H9 (cell line): ENCODE results near the gene PPOX. TPM values are rescaled to one million over a fixed set of nuclear protein-coding genes. Genes with fewer than 3 reads are reported as not detected.

Source experiments
- DNase-seq: peaks from one replicate; pipeline ENCODE4 v3.0.0-alpha.2; 2017
- H2AFZ ChIP-seq: one replicate; pipeline ENCODE4 v1.6.1; 2013; ENCODE audit warnings: mild to moderate bottlenecking, low read length, control low read depth, moderate library complexity
- H2AK5ac ChIP-seq: 2 replicates; pipeline ENCODE4 v1.6.1; 2013; ENCODE audit warnings: low read length, control low read depth, mixed read lengths; ENCODE audit not compliant: insufficient read length
- H2BK120ac ChIP-seq: one replicate; pipeline ENCODE4 v1.6.1; 2013; ENCODE audit warnings: low read depth, mild to moderate bottlenecking, low read length, control low read depth, inconsistent platforms; ENCODE audit not compliant: poor library complexity, severe bottlenecking
- H2BK12ac ChIP-seq: 2 replicates; pipeline ENCODE4 v1.6.1; 2013; ENCODE audit warnings: low read length, control low read depth, mixed read lengths, low read depth; ENCODE audit not compliant: insufficient read length
- H2BK15ac ChIP-seq: 2 replicates; pipeline ENCODE4 v1.6.1; 2013; ENCODE audit warnings: low read depth, low read length, control low read depth
- H2BK20ac ChIP-seq: one replicate; pipeline ENCODE4 v1.6.1; 2013; ENCODE audit warnings: low read depth, mild to moderate bottlenecking, low read length, control low read depth, inconsistent platforms; ENCODE audit not compliant: poor library complexity, severe bottlenecking
- H2BK5ac ChIP-seq: 2 replicates; pipeline ENCODE4 v1.6.1; 2013; ENCODE audit warnings: low read length, control low read depth, mixed read lengths; ENCODE audit not compliant: insufficient read length
- H3K14ac ChIP-seq: 2 replicates; pipeline ENCODE4 v1.6.1; 2013; ENCODE audit warnings: low read length, control low read depth; ENCODE audit not compliant: insufficient read depth
- H3K18ac ChIP-seq: 2 replicates; pipeline ENCODE4 v1.6.1; 2013; ENCODE audit warnings: low read depth, mild to moderate bottlenecking, mixed read lengths, low read length, control low read depth; ENCODE audit not compliant: insufficient read length
- H3K23ac ChIP-seq: 2 replicates; pipeline ENCODE4 v1.6.1; 2013; ENCODE audit warnings: low read length, control low read depth, mixed read lengths, low read depth; ENCODE audit not compliant: insufficient read length
- H3K23me2 ChIP-seq: 2 replicates; pipeline ENCODE4 v1.6.1; 2013; ENCODE audit warnings: low read depth, mild to moderate bottlenecking, mixed read lengths, low read length, control low read depth; ENCODE audit not compliant: insufficient read length, poor library complexity, severe bottlenecking
- H3K27ac ChIP-seq: 2 replicates; pipeline ENCODE4 v1.5.1; 2013; ENCODE audit warnings: low read length, control low read depth, mixed read lengths, low read depth; ENCODE audit not compliant: insufficient read length
- H3K27me3 ChIP-seq: 2 replicates; pipeline ENCODE4 v1.6.1; 2013; ENCODE audit warnings: low read length, control low read depth, inconsistent platforms; ENCODE audit not compliant: insufficient read depth
- H3K4ac ChIP-seq: 2 replicates; pipeline ENCODE4 v1.6.1; 2013; ENCODE audit warnings: low read depth, mild to moderate bottlenecking, control low read depth, inconsistent platforms, low read length, moderate library complexity
- H3K4me1 ChIP-seq: 2 replicates; pipeline ENCODE4 v1.6.1; 2013; ENCODE audit warnings: low read length, control low read depth, inconsistent platforms; ENCODE audit not compliant: insufficient read depth
- H3K4me2 ChIP-seq: 2 replicates; pipeline ENCODE4 v1.6.1; 2013; ENCODE audit warnings: low read length, control low read depth, mixed read lengths; ENCODE audit not compliant: insufficient read length, insufficient read depth
- H3K56ac ChIP-seq: 2 replicates; pipeline ENCODE4 v1.6.1; 2013; ENCODE audit warnings: low read depth, mild to moderate bottlenecking, mixed read lengths, low read length, control low read depth; ENCODE audit not compliant: insufficient read length
- H3K79me1 ChIP-seq: 2 replicates; pipeline ENCODE4 v1.6.1; 2013; ENCODE audit warnings: low read depth, mild to moderate bottlenecking, moderate library complexity, low read length, control low read depth, inconsistent platforms; ENCODE audit not compliant: insufficient read depth, poor library complexity, severe bottlenecking
- H3K79me2 ChIP-seq: 2 replicates; pipeline ENCODE4 v1.6.1; 2013; ENCODE audit warnings: low read length, control low read depth, inconsistent platforms; ENCODE audit not compliant: insufficient read depth
- H3K9ac ChIP-seq: 2 replicates; pipeline ENCODE4 v1.6.1; 2013; ENCODE audit warnings: low read length, control low read depth, mixed read lengths; ENCODE audit not compliant: insufficient read length; ENCODE audit errors: extremely low read depth
- H3K9me3 ChIP-seq: one replicate; pipeline ENCODE4 v1.6.1; 2013; ENCODE audit warnings: low read depth, low read length, inconsistent platforms; ENCODE audit not compliant: control insufficient read depth
- H3T11ph ChIP-seq: one replicate; pipeline ENCODE4 v1.6.1; 2013; ENCODE audit warnings: mild to moderate bottlenecking, low read length, control low read depth, inconsistent platforms
- H4K20me1 ChIP-seq: one replicate; pipeline ENCODE4 v1.6.1; 2013; ENCODE audit not compliant: control insufficient read depth, insufficient read length, insufficient read depth
- H4K5ac ChIP-seq: 2 replicates; pipeline ENCODE4 v1.6.1; 2013; ENCODE audit warnings: low read depth, mild to moderate bottlenecking, mixed read lengths, low read length, control low read depth; ENCODE audit not compliant: insufficient read length
- H4K8ac ChIP-seq: replicated peaks from 2 replicates; pipeline ENCODE4 v1.6.1; 2013; ENCODE audit warnings: low read length, control low read depth, mixed read lengths, low read depth; ENCODE audit not compliant: insufficient read length
- H4K91ac ChIP-seq: 2 replicates; pipeline ENCODE4 v1.6.1; 2013; ENCODE audit warnings: low read depth, mild to moderate bottlenecking, moderate library complexity, mixed read lengths, low read length, control low read depth; ENCODE audit not compliant: insufficient read length
- H3K27ac Mint-ChIP-seq, 3 experiments: 2 replicates in 2 of 3; 3 replicates in 1 of 3; pipeline ENCODE4 v1.8.0; 2020 to 2021; ENCODE audit warnings: mixed read lengths in 3 of 3, mild to moderate bottlenecking in 1 of 3, moderate library complexity in 1 of 3
- H3K27me3 Mint-ChIP-seq: 2 replicates; pipeline ENCODE4 v1.8.0; 2021; ENCODE audit warnings: low read depth, mild to moderate bottlenecking, moderate library complexity, mixed read lengths
- H3K36me3 Mint-ChIP-seq, 3 experiments: 2 replicates in 2 of 3; 3 replicates in 1 of 3; pipeline ENCODE4 v1.8.0; 2020 to 2021; ENCODE audit warnings: low read depth in 3 of 3, mixed read lengths in 3 of 3; ENCODE audit not compliant: insufficient read depth in 1 of 3
- H3K4me1 Mint-ChIP-seq, 2 experiments: 2 replicates each; pipeline ENCODE4 v1.8.0; 2020; ENCODE audit warnings: mixed read lengths in 2 of 2
- H3K4me3 Mint-ChIP-seq, 2 experiments: 2 replicates in 1 of 2; 3 replicates in 1 of 2; pipeline ENCODE4 v1.8.0; 2020 to 2021; ENCODE audit warnings: mild to moderate bottlenecking in 2 of 2, mixed read lengths in 2 of 2, moderate library complexity in 1 of 2
- H3K9me3 Mint-ChIP-seq, 2 experiments: 2 replicates in 1 of 2; 3 replicates in 1 of 2; pipeline ENCODE4 v1.8.0; 2020; ENCODE audit warnings: mild to moderate bottlenecking in 2 of 2, mixed read lengths in 2 of 2, moderate library complexity in 1 of 2
- WGBS: extraction: QIAGEN DNeasy Blood & Tissue Kit; methylation state at CpG from one replicate; pipeline ENCODE4 v1.1.7; 2013; ENCODE audit warnings: missing lambda C conversion rate, low lambda C conversion rate, mixed read lengths; ENCODE audit not compliant: insufficient read length; ENCODE audit errors: extremely low coverage; 5-methylcytosine and 5-hydroxymethylcytosine counted together
- total RNA-seq: library from RNA; stranded (reverse); gene quantifications from 2 replicates; pipeline ENCODE4 v1.2.1, GENCODE V29; 2021
- TF ChIP-seq, protein P1 (sequence below): fragments of 200-600 bp; sonication (generic); conservative IDR thresholded peaks from 3 replicates; pipeline ENCODE4 v1.8.0; 2021; ENCODE audit warnings: antibody characterized with exemption, mild to moderate bottlenecking

The PPOX gene
- total RNA-seq, 1 experiment from 2014 or later, result 39.8 TPM

DNA sequence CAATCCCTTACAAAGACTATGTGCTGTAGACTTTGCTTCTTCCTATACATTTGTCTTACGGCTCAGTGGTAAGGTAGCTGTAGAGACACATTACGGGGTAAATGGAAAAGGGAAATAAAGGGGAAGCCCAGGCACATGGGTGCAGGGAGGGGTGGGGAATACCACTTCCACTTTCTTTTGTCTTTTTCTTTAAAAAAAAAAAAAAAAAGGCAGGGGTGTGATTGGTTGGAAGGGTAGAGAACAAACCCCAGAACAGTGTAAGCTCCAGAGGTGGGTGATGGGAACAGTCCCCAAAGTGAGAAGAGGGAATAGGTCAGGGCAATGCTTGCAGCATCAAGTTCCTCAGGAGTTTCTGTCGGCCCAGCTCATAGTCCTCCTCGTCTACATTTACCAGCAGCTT lies 44.4 kb upstream of the PPOX start:
- TF ChIP-seq, protein P1, sequence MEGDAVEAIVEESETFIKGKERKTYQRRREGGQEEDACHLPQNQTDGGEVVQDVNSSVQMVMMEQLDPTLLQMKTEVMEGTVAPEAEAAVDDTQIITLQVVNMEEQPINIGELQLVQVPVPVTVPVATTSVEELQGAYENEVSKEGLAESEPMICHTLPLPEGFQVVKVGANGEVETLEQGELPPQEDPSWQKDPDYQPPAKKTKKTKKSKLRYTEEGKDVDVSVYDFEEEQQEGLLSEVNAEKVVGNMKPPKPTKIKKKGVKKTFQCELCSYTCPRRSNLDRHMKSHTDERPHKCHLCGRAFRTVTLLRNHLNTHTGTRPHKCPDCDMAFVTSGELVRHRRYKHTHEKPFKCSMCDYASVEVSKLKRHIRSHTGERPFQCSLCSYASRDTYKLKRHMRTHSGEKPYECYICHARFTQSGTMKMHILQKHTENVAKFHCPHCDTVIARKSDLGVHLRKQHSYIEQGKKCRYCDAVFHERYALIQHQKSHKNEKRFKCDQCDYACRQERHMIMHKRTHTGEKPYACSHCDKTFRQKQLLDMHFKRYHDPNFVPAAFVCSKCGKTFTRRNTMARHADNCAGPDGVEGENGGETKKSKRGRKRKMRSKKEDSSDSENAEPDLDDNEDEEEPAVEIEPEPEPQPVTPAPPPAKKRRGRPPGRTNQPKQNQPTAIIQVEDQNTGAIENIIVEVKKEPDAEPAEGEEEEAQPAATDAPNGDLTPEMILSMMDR, result no peak
- peaks cover 2% of the 10 kb centered on the region; the same call in 1 of the 2 replicates for H3K79me2 ChIP-seq

More for the DNA sequence above, 44.4 kb upstream of the PPOX start:
- Histone ChIP-seq H4K8ac (no peak overlapping the region), H3K27me3 (no peaks in the 10 kb centered on the region), H3K27ac (no peak overlapping the region), H4K5ac (no peak overlapping the region), H3K18ac (no peak overlapping the region), H2BK20ac (no peak overlapping the region), H3K23me2 (peaks cover 9% of the 10 kb centered on the region), H2BK12ac (no peak overlapping the region), H3K4me1 (peaks cover 5% of the 10 kb centered on the region; the same call in 1 of the 2 replicates), H3K9me3 (no peaks in the 10 kb centered on the region), H3K79me1 (no peaks in the 10 kb centered on the region), H3T11ph (no peak overlapping the region), H3K56ac (no peak overlapping the region), H4K91ac (no peak overlapping the region), H3K14ac (no peak overlapping the region), H3K23ac (no peak overlapping the region), H2AFZ (no peak overlapping the region), H3K9ac (no peak overlapping the region), H2BK5ac (no peak overlapping the region), H3K4ac (no peak overlapping the region), H4K20me1 (no peaks in the 10 kb centered on the region), H2BK15ac (no peak overlapping the region), H2AK5ac (no peak overlapping the region), H2BK120ac (no peak overlapping the region), H3K4me2 (no peak overlapping the region)
- Mint-ChIP-seq H3K9me3 (no peaks in the 10 kb centered on the region), H3K4me3 (no peak overlapping the region), H3K27me3 (no peaks in the 10 kb centered on the region), H3K36me3 (peaks cover 38 to 71% (median 66%) of the 10 kb centered on the region in 3 experiments; a peak in 6 of 7 replicates), H3K27ac (no peak overlapping the region), H3K4me1 (peaks cover 15 to 21% of the 10 kb centered on the region in 2 experiments)
- no CpG with 5 or more reads among the region's 4 CpGs for WGBS
- DNase-seq, result no peak
